Iris pigment epithelial cell (primary cell): Measurements from ENCODE around the gene ZNF710.
"Not testable (repeated sequence)": the region's sequence is repeated elsewhere in the genome, so short reads cannot be mapped to it uniquely, and the experiment has no call there.

Experiments
- DNase-seq: peaks from one replicate; pipeline ENCODE4 v3.0.0-alpha.2; 2011; ENCODE audit warnings: low read depth

The ZNF710 gene

GRCh38 chr15:90105521-90105920 is 104.4 kb downstream of the ZNF710 start:
- no peak for DNase-seq

GRCh38 chr15:90106522-90107117 is 105.5 kb downstream of the ZNF710 start:
- peak; percentile 41 for DNase-seq

- not testable (repeated sequence) for DNase-seq
Observed at GRCh38 chr15:90108038-90108437, 106.9 kb downstream of the ZNF710 start.

- not testable (repeated sequence) for DNase-seq
Observed at GRCh38 chr15:90109163-90109751, 108.1 kb downstream of the ZNF710 start.

- DNase-seq, result no peak
Observed at GRCh38 chr15:90113166-90113565, 112.0 kb downstream of the ZNF710 start.

GRCh38 chr15:90114451-90114901 is 113.4 kb downstream of the ZNF710 start:
- DNase-seq, result no peak

GRCh38 chr15:90115783-90116182 is 114.7 kb downstream of the ZNF710 start:
- no peak for DNase-seq

- no peak for DNase-seq
Observed at GRCh38 chr15:90119367-90119766, 118.2 kb downstream of the ZNF710 start.

- no peak for DNase-seq
Observed at GRCh38 chr15:90121086-90121485, 120.0 kb downstream of the ZNF710 start.

- no peak for DNase-seq
Observed at GRCh38 chr15:90124507-90124906, 123.4 kb downstream of the ZNF710 start.

- DNase-seq, result no peak
Observed at GRCh38 chr15:90126022-90126421, 124.9 kb downstream of the ZNF710 start.

GRCh38 chr15:90126596-90127435 is 125.7 kb downstream of the ZNF710 start:
- DNase-seq, result no peak

- DNase-seq, result no peak
Observed at GRCh38 chr15:90130291-90130690, 129.2 kb downstream of the ZNF710 start.
